Measurements from ENCODE around the gene BAG5. TPM values are rescaled to one million over a fixed set of nuclear protein-coding genes. Genes with fewer than 3 reads are reported as not detected.

Gene BAG5
- total RNA-seq, 4 donors from 2014 or later: 40.3 to 44.3 (median 43.1) TPM

GRCh38 chr14:103535081-103535890 lies 27.2 kb downstream of the BAG5 start:
- intact Hi-C loops (cut with DNase I; ENCODE audit: low total_unique reads): no loop called here
- no peak overlapping the region for H3K4me3 ChIP-seq (ENCODE audit: low read depth, poor library complexity, severe bottlenecking)
- TF ChIP-seq, protein P1, sequence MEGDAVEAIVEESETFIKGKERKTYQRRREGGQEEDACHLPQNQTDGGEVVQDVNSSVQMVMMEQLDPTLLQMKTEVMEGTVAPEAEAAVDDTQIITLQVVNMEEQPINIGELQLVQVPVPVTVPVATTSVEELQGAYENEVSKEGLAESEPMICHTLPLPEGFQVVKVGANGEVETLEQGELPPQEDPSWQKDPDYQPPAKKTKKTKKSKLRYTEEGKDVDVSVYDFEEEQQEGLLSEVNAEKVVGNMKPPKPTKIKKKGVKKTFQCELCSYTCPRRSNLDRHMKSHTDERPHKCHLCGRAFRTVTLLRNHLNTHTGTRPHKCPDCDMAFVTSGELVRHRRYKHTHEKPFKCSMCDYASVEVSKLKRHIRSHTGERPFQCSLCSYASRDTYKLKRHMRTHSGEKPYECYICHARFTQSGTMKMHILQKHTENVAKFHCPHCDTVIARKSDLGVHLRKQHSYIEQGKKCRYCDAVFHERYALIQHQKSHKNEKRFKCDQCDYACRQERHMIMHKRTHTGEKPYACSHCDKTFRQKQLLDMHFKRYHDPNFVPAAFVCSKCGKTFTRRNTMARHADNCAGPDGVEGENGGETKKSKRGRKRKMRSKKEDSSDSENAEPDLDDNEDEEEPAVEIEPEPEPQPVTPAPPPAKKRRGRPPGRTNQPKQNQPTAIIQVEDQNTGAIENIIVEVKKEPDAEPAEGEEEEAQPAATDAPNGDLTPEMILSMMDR (IDR thresholded peaks at IDR 0.05): no peak
- no peak for TF ChIP-seq POLR2A (IDR thresholded peaks at IDR 0.05)
- DNase-seq (ENCODE audit: low spot score in 2 of 2): no peak
- WGBS, 2 donors: 87 to 91% methylated on average over 14 to 16 of the region's 21 CpGs

DNA sequence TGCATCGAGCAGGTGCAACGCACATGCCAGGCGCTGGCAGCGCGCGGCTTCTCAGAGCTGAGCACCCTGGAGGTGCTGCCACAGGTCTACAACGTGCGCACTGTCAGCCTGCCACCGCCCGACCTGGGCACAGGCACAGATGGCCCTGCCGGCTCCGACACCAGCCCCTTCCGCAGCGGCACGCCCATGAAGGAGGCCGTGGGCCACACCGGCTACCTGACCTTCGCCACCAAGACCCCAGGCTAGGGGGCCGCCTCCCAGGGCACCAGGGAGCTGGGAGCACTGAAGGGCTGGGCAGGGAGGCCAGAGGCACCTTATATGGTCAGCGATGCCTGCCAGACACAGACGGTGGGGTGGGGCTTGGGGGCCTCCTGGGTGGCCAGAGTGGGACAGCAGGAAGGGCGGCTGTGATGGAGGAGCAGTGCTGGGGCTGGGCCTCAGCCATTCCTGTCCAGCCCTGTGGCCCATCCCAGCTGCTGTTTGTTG lies 27.8 kb downstream of the BAG5 start:
- TF ChIP-seq POLR2A (IDR thresholded peaks at IDR 0.05): no peak
- TF ChIP-seq, protein P1 (IDR thresholded peaks at IDR 0.05): no peak
- no peak for DNase-seq (ENCODE audit: low spot score in 2 of 2)
- H3K4me3 ChIP-seq (ENCODE audit: low read depth, poor library complexity, severe bottlenecking): no peak overlapping the region
- 82 to 85% methylated on average over 15 to 18 of the region's 22 CpGs for WGBS, 2 donors
- intact Hi-C loops (cut with DNase I; ENCODE audit: low total_unique reads): no loop called here

DNA sequence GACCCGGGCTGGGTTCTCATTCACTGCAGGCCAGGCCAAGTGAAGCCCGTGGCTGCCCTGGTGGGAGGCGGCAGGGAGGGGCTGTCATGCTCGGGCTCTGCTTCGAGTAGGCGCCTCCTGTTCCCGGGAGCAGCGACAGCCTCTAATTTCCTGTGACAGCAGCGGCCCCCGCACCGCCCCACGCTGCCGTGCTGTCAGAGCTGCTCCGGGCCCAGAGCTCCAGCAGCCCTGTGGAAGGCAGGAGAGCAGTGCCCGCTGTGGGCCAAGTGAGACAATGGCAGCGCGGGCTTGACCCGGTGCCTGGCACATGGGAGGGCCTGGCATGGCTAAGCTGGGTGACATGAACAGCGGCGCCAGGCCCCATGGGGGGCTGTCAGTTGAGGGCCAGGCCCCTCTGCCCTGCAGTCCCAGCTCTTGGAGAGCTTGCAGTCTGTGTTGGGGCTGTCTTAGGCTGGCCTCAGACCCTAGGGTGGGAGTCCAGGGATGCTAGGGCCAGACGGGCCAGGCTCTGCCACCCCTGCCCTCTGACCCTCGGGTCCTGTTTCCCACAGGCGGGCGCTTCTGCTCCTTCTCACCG lies 28.4 kb downstream of the BAG5 start:
- TF ChIP-seq POLR2A (IDR thresholded peaks at IDR 0.05): no peak
- TF ChIP-seq, protein P1 (IDR thresholded peaks at IDR 0.05): no peak
- 71 to 84% methylated on average over 13 to 16 of the region's 25 CpGs for WGBS, 2 donors
- intact Hi-C loops (cut with DNase I; ENCODE audit: low total_unique reads): no loop called here
- H3K4me3 ChIP-seq (ENCODE audit: low read depth, poor library complexity, severe bottlenecking): no peak overlapping the region
- no peak for DNase-seq (ENCODE audit: low spot score in 2 of 2)

DNA sequence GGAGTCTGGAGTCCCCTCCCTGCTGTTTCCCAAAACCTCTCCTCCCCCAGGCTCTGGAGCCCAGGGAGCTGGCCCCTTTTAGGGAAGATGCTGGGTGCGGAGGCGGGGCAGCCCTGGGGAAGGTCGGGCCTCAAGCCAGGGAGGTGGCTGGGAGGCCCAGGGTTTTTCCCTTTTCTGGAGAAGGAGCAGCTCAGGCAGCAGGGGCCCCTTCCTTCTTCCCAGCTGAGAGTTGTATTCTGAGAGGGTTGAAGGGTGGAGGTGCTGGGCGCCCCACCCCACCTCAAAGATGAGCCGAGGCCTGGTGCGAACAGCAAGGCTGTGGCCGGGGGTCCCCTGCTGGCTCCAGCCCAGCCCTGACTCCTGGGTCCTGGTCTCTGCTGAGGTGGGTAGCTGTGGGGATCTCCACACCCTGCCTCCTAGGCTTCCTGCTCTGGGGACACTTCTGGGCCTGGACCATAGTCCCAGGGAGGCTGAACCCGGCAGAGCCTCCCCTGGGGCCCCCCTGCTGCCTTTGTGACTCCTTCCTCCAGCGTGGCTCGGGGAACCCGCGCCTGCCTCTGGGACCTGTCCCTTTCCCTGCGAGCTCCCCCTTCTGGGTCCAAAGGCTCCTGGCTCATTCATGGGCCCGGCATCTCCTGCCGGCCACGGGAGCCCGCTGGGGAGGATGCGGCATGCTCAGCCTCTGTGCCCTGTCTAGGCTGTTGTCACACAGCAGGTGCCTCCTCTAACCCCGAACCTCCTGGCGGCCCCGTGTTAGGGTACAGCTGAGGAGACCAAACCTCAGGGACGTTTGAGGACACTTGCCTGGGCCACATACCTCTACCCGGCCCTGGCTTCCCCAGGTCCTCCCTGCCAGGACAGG lies 29.1 kb downstream of the BAG5 start:
- intact Hi-C loops (cut with DNase I; ENCODE audit: low total_unique reads): no loop called here
- DNase-seq (ENCODE audit: low spot score in 2 of 2): no peak
- TF ChIP-seq, protein P1 (IDR thresholded peaks at IDR 0.05): no peak
- 79 to 81% methylated on average over 19 to 21 of the region's 23 CpGs for WGBS, 2 donors
- no peak overlapping the region for H3K4me3 ChIP-seq (ENCODE audit: low read depth, poor library complexity, severe bottlenecking)

DNA sequence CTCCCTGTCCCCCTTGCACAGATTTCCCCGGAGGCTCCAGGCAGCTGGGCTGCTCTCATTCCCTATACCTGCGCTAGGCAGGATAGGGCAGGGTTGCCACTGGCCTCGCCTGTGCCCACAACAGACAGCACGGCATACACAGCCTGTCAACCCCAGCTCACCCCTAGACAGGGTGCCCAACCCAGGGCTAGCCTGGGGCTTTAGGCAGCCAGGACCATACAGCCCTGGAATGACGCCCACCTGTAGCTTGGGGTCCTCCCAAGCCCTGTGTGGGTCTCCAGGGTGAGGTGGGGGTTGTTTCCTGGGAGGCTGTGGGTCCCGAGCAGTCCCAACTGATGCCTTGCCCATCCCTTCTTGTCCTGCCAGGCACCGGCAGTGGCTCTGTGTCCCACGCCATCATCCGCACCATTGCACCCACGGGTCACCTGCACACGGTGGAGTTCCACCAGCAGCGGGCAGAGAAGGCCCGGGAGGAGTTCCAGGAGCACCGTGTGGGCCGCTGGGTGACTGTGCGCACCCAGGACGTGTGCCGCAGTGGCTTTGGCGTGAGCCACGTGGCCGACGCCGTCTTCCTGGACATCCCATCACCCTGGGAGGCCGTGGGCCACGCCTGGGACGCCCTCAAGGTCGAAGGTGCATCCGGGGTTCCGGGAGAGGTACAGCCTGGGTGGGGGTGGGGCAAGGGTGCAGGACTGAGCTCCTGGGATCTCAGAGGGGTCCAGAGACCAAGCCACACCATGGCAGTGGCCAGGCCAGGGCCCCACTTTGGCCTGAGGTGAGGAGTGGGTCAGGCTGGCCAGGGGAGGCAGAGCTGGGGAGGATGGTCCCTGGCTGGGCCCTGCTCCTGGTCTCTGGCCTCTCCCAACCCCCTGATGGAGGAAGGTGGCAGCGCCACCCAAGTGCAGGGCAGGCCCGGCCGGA lies 30.0 kb downstream of the BAG5 start:
- intact Hi-C loops (cut with DNase I; ENCODE audit: low total_unique reads): no loop called here
- TF ChIP-seq, protein P1 (IDR thresholded peaks at IDR 0.05): no peak
- no peak for TF ChIP-seq POLR2A (IDR thresholded peaks at IDR 0.05)
- WGBS, 2 donors: 80 to 84% methylated on average over 28 to 29 of the region's 32 CpGs
- no peak overlapping the region for H3K4me3 ChIP-seq (ENCODE audit: low read depth, poor library complexity, severe bottlenecking)
- no peak for DNase-seq (ENCODE audit: low spot score in 2 of 2)
